Karpas-422 (cell line): ENCODE data around the gene DPM1. TPM values are rescaled to one million over a fixed set of nuclear protein-coding genes. Genes with fewer than 3 reads are reported as not detected.

ENCODE experiments used
- DNase-seq: peaks from one replicate; pipeline ENCODE4 v3.0.0-alpha.2; 2015
- H2AFZ ChIP-seq: fragments of 200-600 bp; sonication (generic); 2 replicates; pipeline ENCODE4 v1.6.1; 2014; ENCODE audit warnings: antibody characterized with exemption, low read length, mixed read lengths
- H3K27ac ChIP-seq: fragments of 200-600 bp; sonication (generic); 2 replicates; pipeline ENCODE4 v1.5.1; 2014; ENCODE audit warnings: mild to moderate bottlenecking, low read length, moderate library complexity
- H3K27me3 ChIP-seq: fragments of 200-600 bp; sonication (generic); 2 replicates; pipeline ENCODE4 v1.6.1; 2014; ENCODE audit warnings: low read length, mixed read lengths
- H3K36me3 ChIP-seq: fragments of 200-600 bp; sonication (generic); 2 replicates; pipeline ENCODE4 v1.6.1; 2014; ENCODE audit warnings: low read length, mixed read lengths; ENCODE audit not compliant: insufficient read depth
- H3K4me1 ChIP-seq: fragments of 200-600 bp; sonication (generic); 2 replicates; pipeline ENCODE4 v1.6.1; 2014; ENCODE audit warnings: mild to moderate bottlenecking, low read length, mixed read lengths
- H3K4me2 ChIP-seq: fragments of 200-600 bp; sonication (generic); 2 replicates; pipeline ENCODE4 v1.6.1; 2014; ENCODE audit warnings: low read length, low read depth, mild to moderate bottlenecking; ENCODE audit not compliant: poor library complexity, severe bottlenecking
- H3K4me3 ChIP-seq: fragments of 200-600 bp; sonication (generic); 2 replicates; pipeline ENCODE4 v1.5.1; 2014; ENCODE audit warnings: mild to moderate bottlenecking, antibody characterized with exemption, low read length, mixed read lengths
- H3K79me2 ChIP-seq: fragments of 200-600 bp; sonication (generic); 2 replicates; pipeline ENCODE4 v1.6.1; 2014; ENCODE audit warnings: mild to moderate bottlenecking, low read length, mixed read lengths
- H3K9ac ChIP-seq: fragments of 200-600 bp; sonication (generic); 2 replicates; pipeline ENCODE4 v1.6.0; 2014; ENCODE audit warnings: low read length
- H3K9me2 ChIP-seq: fragments of 200-600 bp; sonication (generic), shearing (Covaris generic); replicated peaks from 2 replicates; pipeline ENCODE4 v1.6.0; 2014; ENCODE audit warnings: mild to moderate bottlenecking, low read length, moderate library complexity; ENCODE audit not compliant: insufficient read depth
- H3K9me3 ChIP-seq: fragments of 300-700, 200-600 bp; sonication (generic); 2 replicates; pipeline ENCODE4 v1.6.1; 2014; ENCODE audit warnings: low read length, mixed read lengths
- H4K20me1 ChIP-seq: fragments of 200-600 bp; sonication (generic); 2 replicates; pipeline ENCODE4 v1.6.1; 2014; ENCODE audit warnings: mild to moderate bottlenecking, antibody characterized with exemption, low read length, low read depth; ENCODE audit not compliant: insufficient read depth
- total RNA-seq: library from RNA; depleted of rRNA; stranded (reverse); fragments of >200 nt; shearing (Covaris generic); gene quantifications from 2 replicates; pipeline ENCODE4 v1.2.3, GENCODE V29; 2014; ENCODE audit warnings: low replicate concordance

The DPM1 gene
- total RNA-seq, 1 experiment from 2014 or later: 67.2 TPM

DNA sequence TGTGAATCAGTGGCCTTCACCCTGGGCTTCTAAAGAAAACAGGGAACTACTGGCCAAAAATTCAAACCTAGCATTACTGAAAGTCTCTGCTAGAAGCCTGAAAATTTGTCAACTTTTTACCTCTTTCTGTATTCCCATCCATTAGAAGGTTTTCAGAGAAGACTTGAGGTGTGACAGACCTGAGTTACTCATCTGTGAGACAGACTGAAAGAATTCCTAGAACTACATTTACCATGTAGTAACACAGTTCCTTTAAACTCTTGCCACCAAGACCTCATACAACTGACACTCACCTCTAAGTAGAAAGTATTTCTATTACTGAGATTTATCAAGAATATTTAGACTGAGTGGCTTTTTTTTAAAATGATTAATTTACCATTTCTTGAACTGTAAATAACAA lies 4.5 kb downstream of the DPM1 start:
- Histone ChIP-seq H3K4me1 (peaks cover 17% of the 10 kb centered on the region), H3K9ac (no peak overlapping the region), H3K4me2 (no peak overlapping the region), H3K4me3 (no peak overlapping the region), H3K79me2 (peaks cover 94% of the 10 kb centered on the region), H3K27me3 (no peaks in the 10 kb centered on the region), H3K27ac (no peak overlapping the region), H3K9me2 (no peaks in the 10 kb centered on the region), H4K20me1 (peaks cover 27% of the 10 kb centered on the region), H3K36me3 (peaks cover 55% of the 10 kb centered on the region; the same call in 1 of the 2 replicates), H2AFZ (no peak overlapping the region), H3K9me3 (no peaks in the 10 kb centered on the region)
- no peak for DNase-seq

DNA sequence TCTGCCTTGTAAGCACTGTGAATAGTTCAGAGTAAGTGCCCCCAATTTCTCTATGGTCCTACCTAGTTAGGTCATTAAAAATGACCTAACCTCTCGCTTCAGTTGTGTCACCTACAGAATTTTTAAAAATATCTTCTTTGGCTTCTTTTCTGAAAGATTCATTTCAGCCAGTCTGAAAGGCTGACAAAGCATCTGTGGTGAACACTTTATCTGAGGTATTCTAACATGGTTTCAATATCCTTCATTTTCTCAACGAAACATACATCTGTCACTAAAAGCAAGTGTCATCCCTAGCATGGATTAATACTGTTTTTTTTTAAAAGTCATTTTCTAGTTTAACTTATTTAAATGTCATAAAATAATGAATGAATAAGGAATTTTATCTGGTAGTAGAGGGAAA lies 5.1 kb downstream of the DPM1 start:
- peaks cover 17% of the 10 kb centered on the region for H3K4me1 ChIP-seq
- H3K9me3 ChIP-seq: no peaks in the 10 kb centered on the region
- peaks cover 27% of the 10 kb centered on the region for H4K20me1 ChIP-seq
- no peak for DNase-seq
- H3K36me3 ChIP-seq: peaks cover 59% of the 10 kb centered on the region; the same call in 1 of the 2 replicates
- no peak overlapping the region for H3K9ac ChIP-seq
- no peak overlapping the region for H3K4me2 ChIP-seq
- no peak overlapping the region for H3K27ac ChIP-seq
- no peak overlapping the region for H3K4me3 ChIP-seq
- H3K79me2 ChIP-seq: peaks cover 94% of the 10 kb centered on the region
- no peak overlapping the region for H2AFZ ChIP-seq
- H3K9me2 ChIP-seq: no peaks in the 10 kb centered on the region
- H3K27me3 ChIP-seq: no peaks in the 10 kb centered on the region

DNA sequence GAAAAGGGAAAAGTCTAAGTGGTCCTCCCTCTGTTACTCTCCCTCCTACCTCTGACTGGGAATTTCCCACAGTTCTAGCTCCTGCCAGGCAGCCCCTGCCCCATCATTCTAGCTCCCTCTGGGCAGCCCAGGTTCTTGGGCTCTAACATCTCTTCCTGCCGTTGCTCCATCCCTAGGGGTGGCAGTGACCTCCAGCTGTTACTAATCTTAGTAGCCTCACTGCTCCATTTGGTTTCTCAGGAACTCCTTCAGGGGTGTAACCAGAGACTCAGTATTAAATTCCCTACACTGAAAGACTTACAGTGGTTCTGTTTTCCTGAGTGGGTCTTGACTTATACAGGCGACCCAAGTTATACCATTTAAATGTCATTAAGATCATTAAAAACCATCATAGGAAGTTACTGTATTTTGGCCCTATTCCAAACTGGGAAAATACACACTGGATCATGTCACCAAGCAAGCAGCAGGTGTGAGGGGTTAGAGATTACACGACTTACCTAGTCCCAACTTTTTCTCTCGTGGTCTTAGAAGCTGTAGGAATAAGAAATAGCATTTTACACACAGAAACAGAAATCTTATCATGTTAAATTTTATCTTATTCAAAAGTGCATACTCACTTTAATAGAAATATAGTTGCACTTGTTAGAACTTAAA lies 10.1 kb downstream of the DPM1 start:
- no peaks in the 10 kb centered on the region for H3K9me3 ChIP-seq
- H3K79me2 ChIP-seq: peaks cover 60% of the 10 kb centered on the region
- no peak overlapping the region for H3K4me3 ChIP-seq
- no peaks in the 10 kb centered on the region for H3K27me3 ChIP-seq
- no peak overlapping the region for H2AFZ ChIP-seq
- no peak overlapping the region for H3K4me2 ChIP-seq
- no peak for DNase-seq
- peaks cover 4% of the 10 kb centered on the region; the same call in 1 of the 2 replicates for H4K20me1 ChIP-seq
- peaks cover 66% of the 10 kb centered on the region for H3K36me3 ChIP-seq
- no peak overlapping the region for H3K27ac ChIP-seq
- no peaks in the 10 kb centered on the region for H3K4me1 ChIP-seq
- no peaks in the 10 kb centered on the region for H3K9me2 ChIP-seq
- no peak overlapping the region for H3K9ac ChIP-seq

DNA sequence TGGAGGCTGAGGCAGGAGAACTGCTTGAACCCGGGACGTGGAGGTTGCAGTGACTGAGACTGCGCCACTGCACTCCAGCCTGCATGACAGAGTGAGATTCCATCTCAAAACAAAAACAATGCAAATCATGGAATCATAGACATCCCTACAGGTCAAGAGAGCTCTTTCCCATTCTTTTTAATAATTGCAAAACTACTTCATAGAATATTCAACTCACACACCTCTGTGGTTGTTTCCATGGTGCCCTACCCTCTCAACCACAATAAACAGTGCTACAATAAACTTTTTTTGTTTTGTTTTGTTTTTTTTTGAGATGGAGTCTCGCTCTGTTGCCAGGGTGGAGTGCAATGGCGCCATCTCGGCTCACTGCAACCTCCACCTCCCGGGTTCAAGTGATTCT lies 15.3 kb downstream of the DPM1 start:
- Histone ChIP-seq H3K79me2 (peaks cover 31% of the 10 kb centered on the region), H3K9me2 (no peaks in the 10 kb centered on the region), H3K27ac (no peak overlapping the region), H3K9ac (no peak overlapping the region), H2AFZ (no peak overlapping the region), H3K36me3 (peaks cover 47% of the 10 kb centered on the region), H4K20me1 (no peaks in the 10 kb centered on the region; the same call in 1 of the 2 replicates), H3K27me3 (no peaks in the 10 kb centered on the region), H3K4me2 (no peak overlapping the region), H3K9me3 (no peaks in the 10 kb centered on the region), H3K4me3 (no peak overlapping the region), H3K4me1 (no peaks in the 10 kb centered on the region)
- DNase-seq: no peak

DNA sequence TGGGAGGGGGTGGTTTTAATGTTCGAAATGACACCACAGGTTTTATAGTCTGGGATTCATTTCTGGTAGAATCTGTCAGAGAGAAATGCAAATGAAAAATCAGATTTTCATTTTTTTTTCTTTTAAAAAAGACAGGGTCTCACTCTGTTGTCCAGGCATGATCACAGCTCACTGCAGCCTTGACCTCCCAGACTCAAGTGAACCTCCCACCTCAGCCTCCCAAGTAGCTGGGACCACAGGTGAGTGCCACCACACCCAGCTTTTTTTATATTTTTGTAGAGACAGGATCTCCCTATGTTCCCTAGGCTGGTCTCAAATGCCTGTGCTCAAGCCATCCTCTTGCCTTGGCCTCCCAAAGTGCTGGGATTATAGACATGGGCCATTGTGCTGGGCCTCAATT lies 24.7 kb downstream of the DPM1 start:
- no peaks in the 10 kb centered on the region for H3K27me3 ChIP-seq
- H3K4me3 ChIP-seq: no peak overlapping the region
- H3K9me2 ChIP-seq: no peaks in the 10 kb centered on the region
- H3K9me3 ChIP-seq: no peaks in the 10 kb centered on the region
- peak overlapping the region; percentile 61 for H3K27ac ChIP-seq
- no peak overlapping the region for H3K9ac ChIP-seq
- peaks cover 30% of the 10 kb centered on the region for H3K4me1 ChIP-seq
- DNase-seq: no peak
- H4K20me1 ChIP-seq: peaks cover 7% of the 10 kb centered on the region
- H3K4me2 ChIP-seq: no peak overlapping the region
- H3K36me3 ChIP-seq: peaks cover 38% of the 10 kb centered on the region
- H2AFZ ChIP-seq: no peak overlapping the region
- peaks cover 25% of the 10 kb centered on the region for H3K79me2 ChIP-seq

DNA sequence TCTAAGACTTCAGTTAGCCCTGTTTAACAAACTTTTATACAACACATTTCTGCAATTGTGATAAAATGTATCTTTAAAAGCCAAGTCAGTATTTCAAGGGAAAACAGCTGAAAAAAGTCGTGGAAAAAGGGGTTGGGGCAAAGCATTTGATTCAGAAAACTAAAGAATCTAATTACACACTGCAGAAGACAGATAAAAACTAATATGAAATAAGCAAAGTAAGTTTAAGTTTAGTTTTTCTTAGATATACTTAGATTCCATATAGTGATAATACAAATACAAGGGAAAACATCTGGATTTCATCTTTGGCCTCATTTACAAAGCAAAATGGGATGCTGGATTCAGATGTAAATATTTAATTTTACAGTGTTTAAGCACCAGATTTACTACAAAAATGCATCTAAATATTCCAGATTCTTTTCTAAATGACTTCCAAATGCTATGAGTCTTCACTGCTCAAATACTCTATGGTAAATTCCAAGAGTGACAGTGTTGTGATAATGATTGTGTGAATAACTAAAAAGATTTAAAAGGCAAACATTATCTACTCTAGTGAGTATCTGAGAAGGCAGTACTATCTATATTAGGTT lies 25.5 kb downstream of the DPM1 start:
- Histone ChIP-seq H3K36me3 (peaks cover 42% of the 10 kb centered on the region), H3K4me1 (peaks cover 38% of the 10 kb centered on the region), H3K79me2 (peaks cover 30% of the 10 kb centered on the region), H3K4me2 (no peak overlapping the region), H3K9me3 (no peaks in the 10 kb centered on the region), H3K9me2 (no peaks in the 10 kb centered on the region), H3K4me3 (no peak overlapping the region), H3K27me3 (no peaks in the 10 kb centered on the region), H3K9ac (no peak overlapping the region), H4K20me1 (peaks cover 15% of the 10 kb centered on the region), H2AFZ (no peak overlapping the region), H3K27ac (peak overlapping the region; percentile 61)
- DNase-seq: no peak

DNA sequence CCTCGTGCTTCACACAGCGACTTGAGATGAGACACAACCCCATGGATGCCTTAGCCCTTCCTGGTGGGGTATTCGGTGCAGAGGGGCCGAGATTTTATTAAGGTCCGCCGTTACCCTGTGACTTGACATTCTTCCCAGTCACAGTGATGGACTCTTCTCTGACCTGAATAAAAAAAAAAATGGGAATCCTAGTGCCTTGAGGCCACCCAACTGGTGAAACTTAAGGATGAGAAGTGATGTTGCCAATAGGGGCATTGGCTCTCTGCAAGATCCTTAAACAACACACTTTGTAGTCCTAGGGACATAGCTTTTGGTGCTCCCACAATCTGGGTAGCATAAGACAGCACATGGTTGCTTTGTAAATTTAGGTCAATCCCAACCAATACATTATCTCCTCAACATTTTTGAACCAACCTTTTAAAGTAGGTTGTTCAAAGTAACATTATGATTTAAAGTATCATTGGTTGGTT lies 26.3 kb downstream of the DPM1 start:
- peaks cover 45% of the 10 kb centered on the region for H3K4me1 ChIP-seq
- H4K20me1 ChIP-seq: peaks cover 22% of the 10 kb centered on the region
- H3K79me2 ChIP-seq: peaks cover 37% of the 10 kb centered on the region
- peak overlapping the region; percentile 63 for H3K4me2 ChIP-seq
- no peaks in the 10 kb centered on the region for H3K9me3 ChIP-seq
- no peaks in the 10 kb centered on the region for H3K9me2 ChIP-seq
- peaks cover 47% of the 10 kb centered on the region for H3K36me3 ChIP-seq
- peak overlapping the region; percentile 69 for H3K9ac ChIP-seq
- H3K27ac ChIP-seq: peak overlapping the region; percentile 61
- H2AFZ ChIP-seq: no peak overlapping the region
- peak overlapping the region; percentile 60; the same call in 1 of the 2 replicates for H3K4me3 ChIP-seq
- H3K27me3 ChIP-seq: no peaks in the 10 kb centered on the region
- no peak for DNase-seq

DNA sequence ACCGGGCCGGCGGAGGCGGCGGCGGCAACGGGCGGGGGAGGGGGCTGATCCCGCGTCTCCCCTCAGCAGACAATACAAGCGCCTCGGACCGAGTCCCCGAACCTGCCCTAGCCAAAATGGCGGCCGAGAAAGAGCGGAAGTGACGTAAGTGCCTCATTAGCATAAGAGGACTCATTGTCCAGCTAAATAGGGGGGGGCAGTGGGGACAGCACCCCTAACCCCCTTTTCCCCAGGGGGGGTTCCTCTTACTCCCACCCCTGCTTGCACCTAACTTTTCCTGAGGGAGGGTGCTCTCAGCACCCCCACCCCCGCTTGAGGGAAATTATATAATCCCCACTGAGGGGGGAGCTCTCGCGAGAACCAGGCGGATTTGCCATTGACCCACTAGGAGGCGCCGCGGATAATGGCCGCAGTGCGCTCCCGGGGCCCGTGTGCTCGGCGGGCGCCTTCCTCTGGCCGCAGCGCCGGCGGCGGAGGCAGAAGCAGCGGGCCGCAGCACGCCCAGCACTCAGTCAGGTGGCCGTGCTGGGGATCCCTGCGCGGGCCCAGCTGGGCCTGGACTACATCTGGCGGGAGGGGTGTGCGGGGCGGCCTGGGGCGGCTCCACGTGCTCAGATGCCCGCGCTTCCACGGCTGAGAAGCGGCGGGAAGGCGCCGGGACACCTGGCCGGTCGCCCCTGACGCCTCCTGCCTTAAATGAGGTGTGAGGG lies 26.9 kb downstream of the DPM1 start, which contains the start of gene ADNP:
Gene ADNP, minus strand, starts transcription at position 132 of the 710 bp plus-strand sequence. CDS start 27,441 bp downstream, outside the sequence.
- Histone ChIP-seq H3K27ac (peak within 1 kb of the TSS; percentile 94), H3K36me3 (peaks cover 50% of the 10 kb centered on the region), H3K9me3 (no peaks in the 10 kb centered on the region), H3K9me2 (no peaks in the 10 kb centered on the region), H3K4me2 (peak within 1 kb of the TSS; percentile 91), H3K9ac (peak within 1 kb of the TSS; percentile 95), H4K20me1 (peaks cover 26% of the 10 kb centered on the region), H3K4me1 (peaks cover 51% of the 10 kb centered on the region), H3K79me2 (peaks cover 43% of the 10 kb centered on the region), H3K4me3 (peak within 1 kb of the TSS; percentile 89), H3K27me3 (no peaks in the 10 kb centered on the region), H2AFZ (no peak within 1 kb of the TSS)
- DNase-seq: peak; percentile 96
